ENCODE results near the gene MARK2.

MARK2 gene

DNA sequence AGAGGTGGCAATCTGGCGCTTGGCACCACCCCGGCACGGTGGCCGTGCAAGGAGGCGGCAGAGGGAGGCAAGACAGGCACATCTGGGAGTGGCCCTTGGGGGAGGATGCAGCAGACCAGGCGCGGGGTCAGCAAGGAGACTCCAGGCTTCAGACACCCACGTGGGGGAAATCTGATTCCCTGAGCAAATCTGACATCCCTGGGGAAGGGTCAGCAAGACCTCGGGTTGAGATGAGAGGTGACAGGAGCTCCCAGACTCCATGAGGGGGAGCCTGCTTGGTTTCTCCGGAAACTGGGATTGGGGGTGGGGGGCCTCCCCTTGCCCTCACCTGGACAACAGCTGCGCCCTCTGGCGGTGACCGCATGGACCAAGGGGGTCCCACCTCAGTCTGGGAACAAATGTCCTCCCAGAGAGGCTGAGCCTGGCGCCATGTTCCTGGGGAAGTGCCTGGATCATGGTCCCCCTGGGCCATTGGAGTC is 82.1 kb downstream of the MARK2 start:
- peaks cover 38% of the 10 kb centered on the region for H3K27me3 Mint-ChIP-seq (ENCODE audit: low read depth)
- no peak overlapping the region for H3K4me3 Mint-ChIP-seq
- H3K4me1 Mint-ChIP-seq (ENCODE audit: low read depth), result peaks cover 7% of the 10 kb centered on the region
- H3K9me3 Mint-ChIP-seq, result no peaks in the 10 kb centered on the region
- no peak overlapping the region for H3K27ac Mint-ChIP-seq
- H3K36me3 Mint-ChIP-seq (ENCODE audit: low read depth), result no peaks in the 10 kb centered on the region

DNA sequence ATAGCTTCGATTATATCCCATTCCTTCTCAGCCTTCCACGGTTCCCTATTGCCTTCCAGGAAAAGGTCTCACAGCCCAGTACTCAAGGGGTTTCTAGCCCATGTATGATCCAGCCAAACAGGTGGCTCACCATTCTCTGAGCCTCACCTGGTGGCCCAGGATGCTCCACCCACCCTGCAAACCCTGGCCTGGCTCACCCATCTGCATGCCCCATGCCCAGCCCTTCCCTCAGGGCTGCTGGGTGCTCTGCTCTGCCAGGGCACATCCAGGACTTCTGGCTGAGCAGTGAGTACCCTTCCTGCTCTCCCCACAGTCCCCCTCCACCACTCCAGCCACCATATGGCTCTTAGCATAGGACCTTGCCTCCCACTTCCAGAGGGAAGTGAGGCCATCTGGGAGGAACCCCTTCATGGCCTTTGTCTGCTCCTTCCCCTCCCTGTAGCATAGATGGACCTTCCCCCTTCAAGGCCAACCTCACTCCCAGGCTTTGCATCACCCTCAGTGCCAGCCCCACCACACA is 83.8 kb downstream of the MARK2 start:
- no peaks in the 10 kb centered on the region for H3K9me3 Mint-ChIP-seq
- peaks cover 4% of the 10 kb centered on the region for H3K4me1 Mint-ChIP-seq (ENCODE audit: low read depth)
- H3K27ac Mint-ChIP-seq, result no peak overlapping the region
- no peaks in the 10 kb centered on the region for H3K36me3 Mint-ChIP-seq (ENCODE audit: low read depth)
- H3K27me3 Mint-ChIP-seq (ENCODE audit: low read depth), result peaks cover 41% of the 10 kb centered on the region
- no peak overlapping the region for H3K4me3 Mint-ChIP-seq

DNA sequence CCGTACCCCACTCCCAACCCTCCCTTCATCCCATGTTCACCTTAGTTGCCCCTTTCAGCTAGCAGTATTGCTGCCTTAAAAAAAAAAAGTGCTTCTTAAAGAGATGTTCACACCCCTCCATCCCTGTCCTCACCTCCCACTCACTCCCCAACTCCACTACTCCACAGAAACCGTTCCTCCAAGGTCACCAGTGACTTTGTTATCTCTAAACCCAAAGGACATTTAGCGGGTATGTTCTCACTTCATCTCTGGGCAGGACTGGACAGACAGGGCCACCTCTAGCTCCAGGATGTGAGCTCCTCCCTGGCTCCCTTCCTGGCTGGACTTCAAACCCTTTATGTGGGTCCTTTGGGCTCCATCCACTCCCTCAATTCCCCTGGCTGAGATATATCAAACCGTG is 84.4 kb downstream of the MARK2 start:
- H3K4me1 Mint-ChIP-seq (ENCODE audit: low read depth), result peaks cover 3% of the 10 kb centered on the region
- no peak overlapping the region for H3K27ac Mint-ChIP-seq
- no peaks in the 10 kb centered on the region for H3K9me3 Mint-ChIP-seq
- H3K36me3 Mint-ChIP-seq (ENCODE audit: low read depth), result no peaks in the 10 kb centered on the region
- peaks cover 45% of the 10 kb centered on the region for H3K27me3 Mint-ChIP-seq (ENCODE audit: low read depth)
- H3K4me3 Mint-ChIP-seq, result no peak overlapping the region

DNA sequence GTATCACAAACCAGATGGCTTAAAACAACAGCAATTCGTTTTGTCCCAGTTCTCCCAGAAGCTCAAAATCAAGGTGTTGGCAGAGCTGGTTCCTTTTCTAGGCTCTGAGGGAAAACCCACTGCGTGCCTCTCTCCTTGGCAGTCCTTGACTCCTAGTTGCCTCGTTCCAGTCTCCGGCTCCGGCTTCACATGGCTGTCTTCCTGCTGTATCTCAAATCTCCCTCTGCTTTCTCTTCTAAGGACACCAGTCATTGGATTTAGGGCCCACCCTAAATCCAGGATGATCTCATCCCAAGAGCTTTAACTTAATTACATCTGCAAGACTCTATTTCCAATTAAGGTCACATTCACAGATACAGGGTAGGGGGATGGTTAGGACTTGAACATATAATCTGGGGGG is 90.7 kb downstream of the MARK2 start:
- H3K27me3 Mint-ChIP-seq (ENCODE audit: low read depth), result peaks cover 25% of the 10 kb centered on the region
- H3K27ac Mint-ChIP-seq, result no peak overlapping the region
- no peaks in the 10 kb centered on the region for H3K36me3 Mint-ChIP-seq (ENCODE audit: low read depth)
- H3K9me3 Mint-ChIP-seq, result no peaks in the 10 kb centered on the region
- H3K4me3 Mint-ChIP-seq, result no peak overlapping the region
- H3K4me1 Mint-ChIP-seq (ENCODE audit: low read depth), result no peaks in the 10 kb centered on the region

DNA sequence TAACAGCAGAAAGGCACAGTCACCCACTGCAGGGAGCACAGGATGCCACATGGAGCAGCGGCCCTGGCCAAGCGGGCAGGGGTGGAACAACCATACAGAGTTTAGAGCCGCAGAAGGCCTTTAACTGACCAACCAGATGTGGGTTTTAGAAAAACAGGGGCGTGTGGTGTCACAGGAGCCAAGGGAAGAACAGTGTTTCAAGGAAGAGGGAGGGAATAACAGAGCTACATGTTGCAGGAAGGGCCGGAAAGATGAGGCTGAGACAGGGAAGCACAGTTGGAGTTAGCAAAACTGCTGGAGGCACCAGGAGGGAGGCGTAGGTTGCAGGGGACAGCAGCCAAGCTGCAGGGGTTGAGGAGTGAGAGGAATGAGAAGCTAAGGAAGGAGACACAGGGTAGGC is 92.1 kb downstream of the MARK2 start:
- Mint-ChIP-seq H3K27ac (no peak overlapping the region), H3K4me3 (no peak overlapping the region), H3K4me1 (ENCODE audit: low read depth) (no peaks in the 10 kb centered on the region), H3K36me3 (ENCODE audit: low read depth) (no peaks in the 10 kb centered on the region), H3K9me3 (no peaks in the 10 kb centered on the region), H3K27me3 (ENCODE audit: low read depth) (peaks cover 20% of the 10 kb centered on the region)

DNA sequence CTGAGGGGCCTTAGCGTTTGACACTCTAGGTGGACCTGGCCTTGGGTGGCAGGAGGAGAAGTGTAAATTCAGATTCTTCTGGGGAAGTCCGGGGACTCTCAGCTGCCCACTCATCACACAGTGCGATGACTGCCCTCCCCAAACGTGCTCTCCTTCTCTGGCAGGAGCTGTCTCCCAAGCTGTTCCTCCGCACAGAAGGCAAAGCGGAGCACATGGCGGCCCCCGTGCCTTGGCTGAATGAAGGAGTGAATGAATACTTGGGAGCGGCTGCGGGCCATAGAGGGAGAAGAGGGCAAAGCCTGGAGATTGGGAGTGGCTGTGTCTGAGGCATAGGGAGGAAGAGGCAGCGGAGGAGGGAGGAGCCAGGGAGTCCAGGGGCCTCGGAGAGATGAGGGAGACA is 93.0 kb downstream of the MARK2 start:
- Mint-ChIP-seq H3K4me1 (ENCODE audit: low read depth) (no peaks in the 10 kb centered on the region), H3K4me3 (no peak overlapping the region), H3K27ac (no peak overlapping the region), H3K36me3 (ENCODE audit: low read depth) (no peaks in the 10 kb centered on the region), H3K9me3 (no peaks in the 10 kb centered on the region), H3K27me3 (ENCODE audit: low read depth) (peaks cover 18% of the 10 kb centered on the region)

DNA sequence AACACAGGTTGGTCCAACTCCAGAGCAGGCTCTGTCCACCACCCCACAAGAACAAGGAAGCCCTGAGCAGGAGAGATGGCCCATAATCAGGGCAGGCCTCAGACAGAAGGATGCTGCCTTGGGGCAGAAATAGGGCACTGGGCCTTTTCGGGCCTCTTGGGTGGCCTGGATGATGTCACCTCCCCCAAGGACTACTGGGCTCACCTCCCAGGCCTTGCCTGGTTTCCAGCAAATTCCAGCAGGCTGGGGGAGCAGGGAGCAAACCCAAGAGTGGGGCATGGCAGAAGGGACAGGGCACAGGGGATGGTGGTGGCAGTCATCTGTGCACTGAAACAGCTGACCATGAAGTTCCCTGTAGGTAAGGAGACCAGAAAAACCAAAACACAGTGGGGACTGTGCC is 94.5 kb downstream of the MARK2 start:
- no peak overlapping the region for H3K27ac Mint-ChIP-seq
- no peaks in the 10 kb centered on the region for H3K36me3 Mint-ChIP-seq (ENCODE audit: low read depth)
- peaks cover 6% of the 10 kb centered on the region for H3K27me3 Mint-ChIP-seq (ENCODE audit: low read depth)
- no peaks in the 10 kb centered on the region for H3K9me3 Mint-ChIP-seq
- no peak overlapping the region for H3K4me3 Mint-ChIP-seq
- H3K4me1 Mint-ChIP-seq (ENCODE audit: low read depth), result peaks cover 7% of the 10 kb centered on the region

DNA sequence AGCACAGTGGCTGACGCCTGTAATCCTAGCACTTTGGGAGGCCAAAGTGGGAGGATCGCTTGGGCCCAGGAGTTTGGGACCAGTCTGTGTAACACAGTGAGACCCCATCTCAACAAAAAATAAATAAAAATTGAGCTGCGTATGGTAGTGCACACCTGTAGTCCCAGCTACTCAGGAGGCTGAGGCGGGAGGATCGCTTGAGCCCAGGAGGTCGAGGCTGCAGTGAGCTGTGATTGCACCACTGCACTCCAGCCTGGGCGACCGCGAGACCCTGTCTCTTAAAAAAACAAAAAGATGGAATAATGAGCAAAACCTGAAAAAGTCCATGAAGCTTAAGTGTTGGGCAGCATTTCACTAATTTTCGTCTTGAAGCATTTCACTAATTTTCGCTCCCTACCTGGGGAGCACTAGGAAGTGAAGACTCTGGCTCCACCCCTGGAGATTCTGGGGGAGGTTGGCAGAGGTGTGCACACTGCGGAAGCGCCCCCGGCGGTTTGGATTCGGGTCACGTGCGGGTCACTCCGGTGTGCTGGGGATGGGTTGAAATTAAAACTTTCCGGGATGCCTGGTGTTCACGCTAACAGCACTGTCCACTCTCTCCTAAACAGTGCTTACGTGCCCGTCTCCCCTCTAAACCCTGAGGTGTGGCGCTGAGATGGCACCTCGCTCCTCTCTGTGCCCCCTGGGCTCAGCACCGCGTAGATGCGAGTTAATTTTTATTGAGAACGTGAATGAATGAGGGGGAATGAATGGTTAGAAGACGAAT is 99.0 kb downstream of the MARK2 start:
- Mint-ChIP-seq H3K4me3 (peak overlapping the region; percentile 92), H3K36me3 (ENCODE audit: low read depth) (no peaks in the 10 kb centered on the region), H3K27ac (peak overlapping the region; percentile 81), H3K9me3 (no peaks in the 10 kb centered on the region), H3K4me1 (ENCODE audit: low read depth) (peaks cover 21% of the 10 kb centered on the region), H3K27me3 (ENCODE audit: low read depth) (no peaks in the 10 kb centered on the region)

DNA sequence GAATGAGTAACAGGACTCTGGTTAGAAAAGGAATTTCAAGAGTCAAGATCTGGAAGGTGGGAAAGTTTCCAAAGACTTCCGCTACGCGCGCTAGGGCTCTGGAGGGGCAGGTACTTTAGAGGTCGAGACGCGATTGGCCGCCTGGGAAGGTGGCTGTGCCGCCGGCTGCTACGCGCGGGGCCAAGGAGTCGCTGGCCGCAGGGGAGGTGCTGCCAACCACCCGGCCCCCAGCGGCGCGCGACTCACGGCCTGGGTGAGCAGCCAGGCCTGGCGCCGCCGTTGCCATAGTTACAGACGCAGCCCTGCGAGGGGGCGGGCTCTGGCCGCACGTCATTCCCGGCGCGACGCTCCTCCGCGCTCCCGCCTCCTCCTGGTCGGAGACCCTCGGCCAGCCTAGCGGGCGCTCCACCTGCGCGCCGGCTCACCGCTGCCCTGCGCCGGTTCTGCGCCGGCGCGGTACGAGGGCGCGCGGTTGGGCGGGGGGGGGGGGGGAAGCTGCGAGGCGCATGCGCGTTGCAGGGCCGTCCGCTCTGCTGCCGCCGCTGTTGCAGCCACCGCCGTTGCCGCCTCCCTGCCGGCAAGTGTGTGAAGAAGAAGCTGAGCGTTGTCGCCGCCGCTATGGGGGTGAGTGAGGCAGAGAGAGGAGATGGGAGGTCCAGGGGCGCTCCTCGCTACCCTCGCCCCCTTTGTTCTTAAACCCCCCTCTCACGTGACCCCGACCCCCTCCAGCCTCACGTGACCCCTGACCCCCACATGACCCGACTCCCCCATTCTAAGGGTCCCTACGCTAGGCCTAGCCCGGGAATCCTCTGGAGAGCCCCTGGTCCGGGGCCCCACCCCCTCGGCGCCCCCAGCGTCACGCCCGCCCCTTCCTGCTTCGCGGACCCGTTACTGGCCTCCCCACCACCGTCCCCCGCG is 99.8 kb downstream of the MARK2 start, which contains the start of gene NAA40:
TSS of gene NAA40 (plus strand) at position 524 of the 918 bp plus-strand sequence. CDS start at position 619, 95 bp downstream.
- H3K9me3 Mint-ChIP-seq, result no peaks in the 10 kb centered on the region
- no peaks in the 10 kb centered on the region for H3K36me3 Mint-ChIP-seq (ENCODE audit: low read depth)
- H3K27ac Mint-ChIP-seq, result peak within 1 kb of the TSS; percentile 81
- H3K4me1 Mint-ChIP-seq (ENCODE audit: low read depth), result peaks cover 22% of the 10 kb centered on the region
- peak within 1 kb of the TSS; percentile 92 for H3K4me3 Mint-ChIP-seq
- no peaks in the 10 kb centered on the region for H3K27me3 Mint-ChIP-seq (ENCODE audit: low read depth)

DNA sequence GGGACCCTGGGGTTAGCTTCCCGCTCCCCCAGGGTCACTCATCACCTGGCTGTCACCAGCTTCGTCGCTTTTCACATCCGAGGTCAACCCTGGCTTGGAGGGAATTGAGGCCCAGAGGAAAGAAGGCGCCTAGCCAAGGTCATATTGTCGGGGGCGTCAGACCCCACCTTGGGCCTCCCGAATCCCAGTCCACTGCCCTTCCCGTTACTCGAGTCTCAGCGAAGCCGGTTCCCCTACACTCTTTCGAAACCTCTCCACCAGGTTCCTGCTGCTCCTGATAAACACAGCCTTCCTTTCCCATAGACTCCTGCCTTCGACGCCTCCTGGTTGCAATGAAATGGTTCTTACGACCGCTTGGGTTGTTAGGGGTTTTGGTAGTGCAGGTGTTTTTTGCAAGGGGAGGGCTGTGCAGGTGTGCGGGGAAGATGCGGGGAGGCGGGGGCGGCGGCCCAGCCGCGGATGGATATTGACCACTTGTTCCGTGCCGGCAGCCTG is 100.5 kb downstream of the MARK2 start:
- Mint-ChIP-seq H3K36me3 (ENCODE audit: low read depth) (no peaks in the 10 kb centered on the region), H3K4me1 (ENCODE audit: low read depth) (peaks cover 26% of the 10 kb centered on the region), H3K9me3 (no peaks in the 10 kb centered on the region), H3K4me3 (peak overlapping the region; percentile 92), H3K27me3 (ENCODE audit: low read depth) (no peaks in the 10 kb centered on the region), H3K27ac (peak overlapping the region; percentile 78)

DNA sequence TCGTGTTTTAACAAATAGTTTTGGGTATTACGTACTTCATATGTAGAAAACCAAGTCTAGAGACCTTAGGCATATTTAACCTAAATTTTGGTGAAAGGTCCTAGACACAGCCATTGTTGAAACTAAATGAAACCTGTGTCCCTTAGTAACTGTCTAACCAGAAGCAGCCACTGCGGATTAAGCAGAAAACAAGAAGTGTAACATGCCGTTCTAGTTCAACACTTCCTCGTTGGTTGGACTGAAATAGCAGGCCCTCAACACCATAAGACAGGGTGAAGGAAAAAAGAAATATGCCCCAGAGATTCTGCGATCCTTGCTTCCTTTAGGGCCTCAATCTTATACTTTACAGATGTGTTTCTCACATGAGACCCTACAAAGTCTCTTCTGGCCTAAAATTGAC is 101.9 kb downstream of the MARK2 start:
- H3K9me3 Mint-ChIP-seq, result no peaks in the 10 kb centered on the region
- H3K4me3 Mint-ChIP-seq, result peak overlapping the region; percentile 45
- H3K4me1 Mint-ChIP-seq (ENCODE audit: low read depth), result peaks cover 28% of the 10 kb centered on the region
- H3K27ac Mint-ChIP-seq, result no peak overlapping the region
- no peaks in the 10 kb centered on the region for H3K36me3 Mint-ChIP-seq (ENCODE audit: low read depth)
- H3K27me3 Mint-ChIP-seq (ENCODE audit: low read depth), result no peaks in the 10 kb centered on the region

DNA sequence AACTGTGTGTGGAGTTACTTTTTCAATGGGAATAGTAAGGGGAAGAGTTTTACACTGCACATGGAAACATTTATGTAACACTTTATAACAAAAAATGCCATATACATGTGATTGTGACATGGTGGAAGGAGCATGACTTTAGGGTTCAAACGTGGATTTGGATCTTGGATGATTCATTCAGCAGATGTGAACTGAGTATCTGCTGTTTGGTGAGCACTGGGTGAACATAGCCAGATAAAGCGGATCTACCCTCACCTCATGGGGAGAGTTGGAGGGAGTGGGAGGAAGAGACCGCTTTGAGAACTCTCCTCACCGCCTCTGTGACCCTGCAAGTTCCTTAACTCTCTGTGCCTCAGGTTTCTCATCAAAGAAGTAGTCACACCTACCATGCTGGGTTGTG is 103.0 kb downstream of the MARK2 start:
- peaks cover 28% of the 10 kb centered on the region for H3K4me1 Mint-ChIP-seq (ENCODE audit: low read depth)
- H3K9me3 Mint-ChIP-seq, result no peaks in the 10 kb centered on the region
- no peaks in the 10 kb centered on the region for H3K27me3 Mint-ChIP-seq (ENCODE audit: low read depth)
- no peak overlapping the region for H3K4me3 Mint-ChIP-seq
- H3K27ac Mint-ChIP-seq, result no peak overlapping the region
- H3K36me3 Mint-ChIP-seq (ENCODE audit: low read depth), result peaks cover 2% of the 10 kb centered on the region

DNA sequence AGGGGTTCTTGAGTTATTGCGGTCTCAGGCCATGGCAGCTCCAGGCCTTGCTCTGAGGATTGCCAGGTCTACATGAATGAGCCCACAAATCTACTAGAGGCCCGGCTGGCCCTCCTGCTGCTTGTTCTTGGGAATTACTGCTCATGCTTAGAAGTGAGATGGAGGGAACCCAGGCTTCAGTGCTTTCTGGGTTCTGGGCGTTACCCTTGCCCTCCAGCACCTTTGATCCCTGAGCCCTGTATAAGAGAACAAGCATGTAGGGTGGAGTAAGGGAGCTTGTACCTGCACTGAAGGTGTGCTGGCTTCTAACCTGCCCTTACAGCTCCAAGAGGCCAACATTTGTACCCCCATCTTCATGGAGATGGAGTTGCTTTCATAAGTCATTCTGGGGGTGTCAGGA is 103.9 kb downstream of the MARK2 start:
- Mint-ChIP-seq H3K27ac (no peak overlapping the region), H3K36me3 (ENCODE audit: low read depth) (peaks cover 2% of the 10 kb centered on the region), H3K27me3 (ENCODE audit: low read depth) (no peaks in the 10 kb centered on the region), H3K4me1 (ENCODE audit: low read depth) (peaks cover 25% of the 10 kb centered on the region), H3K4me3 (no peak overlapping the region), H3K9me3 (no peaks in the 10 kb centered on the region)

DNA sequence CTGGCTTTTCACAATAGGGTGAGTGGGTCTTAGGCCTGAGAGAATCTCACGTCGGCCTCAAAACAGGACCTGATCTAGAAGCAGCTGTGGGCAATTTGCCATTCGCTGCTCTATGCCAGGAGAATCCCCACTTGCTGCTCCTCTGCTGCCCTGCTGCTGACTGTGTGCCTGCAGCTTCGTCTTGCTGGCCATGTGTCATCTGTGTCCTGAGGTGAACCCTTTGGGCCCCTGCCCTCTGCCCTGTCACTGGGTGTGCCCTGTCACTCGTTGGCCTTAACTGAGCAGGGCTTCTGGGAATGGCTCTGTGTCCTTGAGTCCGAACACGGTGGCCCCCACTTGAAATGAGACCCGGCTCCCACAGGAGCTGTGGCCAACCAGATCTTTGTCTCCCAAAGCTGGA is 106.1 kb downstream of the MARK2 start:
- Mint-ChIP-seq H3K9me3 (no peaks in the 10 kb centered on the region), H3K4me1 (ENCODE audit: low read depth) (peaks cover 16% of the 10 kb centered on the region), H3K36me3 (ENCODE audit: low read depth) (peaks cover 2% of the 10 kb centered on the region), H3K27ac (no peak overlapping the region), H3K27me3 (ENCODE audit: low read depth) (no peaks in the 10 kb centered on the region), H3K4me3 (no peak overlapping the region)
